GM12873 (cell line): ENCODE results near the gene RCAN3.

Experiments
- CTCF ChIP-seq: IDR thresholded peaks from 2 replicates; pipeline ENCODE4 v1.5.1; 2012; ENCODE audit warnings: low read depth, mild to moderate bottlenecking, moderate library complexity, low read length, control low read depth; ENCODE audit not compliant: insufficient read depth; ENCODE audit errors: missing control alignments

The RCAN3 gene

GRCh38 chr1:24567792-24568388 is 65.3 kb downstream of the RCAN3 start:
- no peak for TF ChIP-seq CTCF

GRCh38 chr1:24568475-24568874 is 65.8 kb downstream of the RCAN3 start:
- no peak for TF ChIP-seq CTCF

GRCh38 chr1:24570265-24571125 is 67.9 kb downstream of the RCAN3 start:
- no peak for TF ChIP-seq CTCF

- TF ChIP-seq CTCF = no peak
Measured at GRCh38 chr1:24572301-24572700, 69.7 kb downstream of the RCAN3 start.

- no peak for TF ChIP-seq CTCF
Measured at GRCh38 chr1:24575905-24576587, 73.4 kb downstream of the RCAN3 start.

- TF ChIP-seq CTCF = no peak
Measured at GRCh38 chr1:24578846-24579245, 76.2 kb downstream of the RCAN3 start.

GRCh38 chr1:24580756-24581155 is 78.1 kb downstream of the RCAN3 start:
- no peak for TF ChIP-seq CTCF
